ENCODE data around the gene NRP2.

NRP2 gene

DNA sequence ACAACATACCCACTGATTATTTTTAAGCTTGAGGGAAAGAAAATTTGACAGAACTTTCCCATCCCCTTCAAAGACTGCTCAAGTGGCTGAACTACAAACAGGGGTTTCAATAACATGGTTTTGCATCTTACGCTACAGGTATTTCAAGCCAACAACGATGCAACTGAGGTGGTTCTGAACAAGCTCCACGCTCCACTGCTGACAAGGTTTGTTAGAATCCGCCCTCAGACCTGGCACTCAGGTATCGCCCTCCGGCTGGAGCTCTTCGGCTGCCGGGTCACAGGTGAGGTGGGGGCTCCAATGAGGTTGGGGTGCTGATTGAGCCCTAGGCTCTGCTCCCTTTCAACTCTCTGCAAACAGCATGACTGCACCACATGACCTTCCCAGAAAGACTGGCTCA is 58.1 kb downstream of the NRP2 start:
- TF ChIP-seq, protein P1, sequence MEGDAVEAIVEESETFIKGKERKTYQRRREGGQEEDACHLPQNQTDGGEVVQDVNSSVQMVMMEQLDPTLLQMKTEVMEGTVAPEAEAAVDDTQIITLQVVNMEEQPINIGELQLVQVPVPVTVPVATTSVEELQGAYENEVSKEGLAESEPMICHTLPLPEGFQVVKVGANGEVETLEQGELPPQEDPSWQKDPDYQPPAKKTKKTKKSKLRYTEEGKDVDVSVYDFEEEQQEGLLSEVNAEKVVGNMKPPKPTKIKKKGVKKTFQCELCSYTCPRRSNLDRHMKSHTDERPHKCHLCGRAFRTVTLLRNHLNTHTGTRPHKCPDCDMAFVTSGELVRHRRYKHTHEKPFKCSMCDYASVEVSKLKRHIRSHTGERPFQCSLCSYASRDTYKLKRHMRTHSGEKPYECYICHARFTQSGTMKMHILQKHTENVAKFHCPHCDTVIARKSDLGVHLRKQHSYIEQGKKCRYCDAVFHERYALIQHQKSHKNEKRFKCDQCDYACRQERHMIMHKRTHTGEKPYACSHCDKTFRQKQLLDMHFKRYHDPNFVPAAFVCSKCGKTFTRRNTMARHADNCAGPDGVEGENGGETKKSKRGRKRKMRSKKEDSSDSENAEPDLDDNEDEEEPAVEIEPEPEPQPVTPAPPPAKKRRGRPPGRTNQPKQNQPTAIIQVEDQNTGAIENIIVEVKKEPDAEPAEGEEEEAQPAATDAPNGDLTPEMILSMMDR (IDR thresholded peaks at IDR 0.05) = no peak
- Histone ChIP-seq H3K36me3 (no peaks in the 10 kb centered on the region), H3K27me3 (no peaks in the 10 kb centered on the region), H3K27ac (no peak overlapping the region), H3K9me3 (no peaks in the 10 kb centered on the region), H3K4me3 (ENCODE audit: low read depth in 1 of 2, low read length in 1 of 2) (no peak overlapping the region), H3K4me1 (ENCODE audit: control insufficient read depth in 1 of 2, insufficient read depth in 1 of 2, low read depth in 1 of 2, low read length in 1 of 2) (no peaks in the 10 kb centered on the region)

GRCh38 chr2:205741256-205741978 is 59.1 kb downstream of the NRP2 start:
- Histone ChIP-seq H3K4me3 (ENCODE audit: low read depth in 1 of 2, low read length in 1 of 2) (no peak overlapping the region), H3K36me3 (no peaks in the 10 kb centered on the region), H3K27ac (no peak overlapping the region), H3K27me3 (no peaks in the 10 kb centered on the region), H3K4me1 (ENCODE audit: control insufficient read depth in 1 of 2, insufficient read depth in 1 of 2, low read depth in 1 of 2, low read length in 1 of 2) (no peaks in the 10 kb centered on the region), H3K9me3 (no peaks in the 10 kb centered on the region)
- TF ChIP-seq, protein P1 (IDR thresholded peaks at IDR 0.05) = no peak

DNA sequence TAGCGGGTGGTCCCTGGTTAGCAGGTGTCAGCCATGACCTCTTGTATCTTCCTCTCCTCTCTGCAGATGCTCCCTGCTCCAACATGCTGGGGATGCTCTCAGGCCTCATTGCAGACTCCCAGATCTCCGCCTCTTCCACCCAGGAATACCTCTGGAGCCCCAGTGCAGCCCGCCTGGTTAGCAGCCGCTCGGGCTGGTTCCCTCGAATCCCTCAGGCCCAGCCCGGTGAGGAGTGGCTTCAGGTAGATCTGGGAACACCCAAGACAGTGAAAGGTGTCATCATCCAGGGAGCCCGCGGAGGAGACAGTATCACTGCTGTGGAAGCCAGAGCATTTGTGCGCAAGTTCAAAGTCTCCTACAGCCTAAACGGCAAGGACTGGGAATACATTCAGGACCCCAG is 60.8 kb downstream of the NRP2 start:
- TF ChIP-seq, protein P1 (IDR thresholded peaks at IDR 0.05) = no peak
- Histone ChIP-seq H3K36me3 (no peaks in the 10 kb centered on the region), H3K27me3 (no peaks in the 10 kb centered on the region), H3K9me3 (no peaks in the 10 kb centered on the region), H3K27ac (no peak overlapping the region), H3K4me3 (ENCODE audit: low read depth in 1 of 2, low read length in 1 of 2) (no peak overlapping the region), H3K4me1 (ENCODE audit: control insufficient read depth in 1 of 2, insufficient read depth in 1 of 2, low read depth in 1 of 2, low read length in 1 of 2) (no peaks in the 10 kb centered on the region)

GRCh38 chr2:205744074-205744591 is 61.8 kb downstream of the NRP2 start:
- H3K36me3 ChIP-seq = no peaks in the 10 kb centered on the region
- H3K9me3 ChIP-seq = no peaks in the 10 kb centered on the region

DNA sequence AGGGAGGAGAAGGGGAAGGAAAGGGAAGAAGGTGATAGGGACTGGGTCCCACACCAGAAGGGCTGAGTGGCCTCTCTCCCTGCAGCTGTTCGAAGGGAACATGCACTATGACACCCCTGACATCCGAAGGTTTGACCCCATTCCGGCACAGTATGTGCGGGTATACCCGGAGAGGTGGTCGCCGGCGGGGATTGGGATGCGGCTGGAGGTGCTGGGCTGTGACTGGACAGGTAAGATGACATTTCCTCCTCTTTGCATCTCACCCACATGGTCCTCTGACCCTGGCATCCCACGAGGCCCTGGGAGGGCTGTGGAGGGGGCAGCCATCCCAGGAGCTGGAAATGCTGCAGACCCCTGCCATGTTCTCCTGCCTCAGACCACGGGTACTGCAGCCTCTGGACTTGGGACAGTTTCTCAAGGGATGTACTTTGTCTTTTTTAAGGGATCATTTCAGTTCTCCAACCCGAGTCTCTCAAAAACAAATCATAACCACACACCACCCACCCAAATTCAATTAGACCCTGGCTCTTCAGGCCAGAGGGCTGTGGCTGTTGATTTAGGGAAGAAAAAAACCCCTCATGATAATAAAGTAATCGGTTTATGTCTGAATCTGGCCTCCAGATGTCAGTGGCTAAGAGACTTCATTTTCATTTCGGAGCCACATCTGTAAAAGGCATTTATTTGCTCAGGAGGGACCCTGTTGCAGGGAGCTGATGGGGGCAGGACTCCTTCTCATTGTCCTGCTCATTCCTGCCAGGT is 63.5 kb downstream of the NRP2 start:
- Histone ChIP-seq H3K27ac (no peak overlapping the region), H3K9me3 (no peaks in the 10 kb centered on the region), H3K36me3 (no peaks in the 10 kb centered on the region), H3K4me3 (ENCODE audit: low read depth in 1 of 2, low read length in 1 of 2) (no peak overlapping the region), H3K4me1 (ENCODE audit: control insufficient read depth in 1 of 2, insufficient read depth in 1 of 2, low read depth in 1 of 2, low read length in 1 of 2) (no peaks in the 10 kb centered on the region), H3K27me3 (no peaks in the 10 kb centered on the region)
- TF ChIP-seq, protein P1 (IDR thresholded peaks at IDR 0.05) = no peak

More at GRCh38 chr2:205744074-205744591, 61.8 kb downstream of the NRP2 start:
- Histone ChIP-seq H3K27ac (no peak overlapping the region), H3K4me1 (ENCODE audit: control insufficient read depth in 1 of 2, insufficient read depth in 1 of 2, low read depth in 1 of 2, low read length in 1 of 2) (no peaks in the 10 kb centered on the region), H3K4me3 (ENCODE audit: low read depth in 1 of 2, low read length in 1 of 2) (no peak overlapping the region), H3K27me3 (no peaks in the 10 kb centered on the region)
- TF ChIP-seq, protein P1 (IDR thresholded peaks at IDR 0.05) = no peak
